HG02759 (cell line): ENCODE results near the gene BOLA3.
"Not testable (repeated sequence)": the region's sequence is repeated elsewhere in the genome, so short reads cannot be mapped to it uniquely, and the experiment has no call there.

Source experiments
- ATAC-seq: cut with Tn5 transposase; IDR thresholded peaks from one replicate; pipeline ENCODE4 v1.9.1; 2021; ENCODE audit warnings: mild to moderate bottlenecking, moderate library complexity; ENCODE audit not compliant: unreplicated experiment

BOLA3 gene

GRCh38 chr2:74149570-74150319 is 2.0 kb upstream of the BOLA3 start:
- ATAC-seq: no peak

GRCh38 chr2:74149247-74149525 is 1.5 kb upstream of the BOLA3 start:
- ATAC-seq: no peak

- no peak for ATAC-seq
Observed at GRCh38 chr2:74148457-74149246, 940 bp upstream of the BOLA3 start.

- ATAC-seq: no peak
Observed at GRCh38 chr2:74146929-74147726, 584 bp downstream of the BOLA3 start.

DNA sequence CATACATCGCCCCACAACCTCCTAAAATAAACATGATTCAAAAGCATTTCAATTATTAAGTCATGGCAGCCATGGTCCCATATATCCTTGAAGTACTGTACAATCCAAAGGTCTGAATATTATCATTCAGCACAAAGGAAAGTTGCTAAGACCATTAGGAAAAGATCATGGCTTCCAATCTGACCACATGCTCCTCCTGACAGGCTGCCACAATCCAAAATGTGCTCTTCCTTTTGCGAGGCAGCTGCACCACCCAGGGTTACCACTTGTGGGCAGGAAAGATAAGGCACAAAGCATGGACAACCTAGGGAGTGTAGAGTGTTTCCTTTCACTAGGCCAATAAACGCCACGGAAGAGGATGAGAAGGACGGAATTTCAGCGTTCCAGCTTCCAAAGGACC is 5.4 kb downstream of the BOLA3 start:
- no peak for ATAC-seq

GRCh38 chr2:74138600-74139323 is 8.9 kb downstream of the BOLA3 start:
- no peak for ATAC-seq

DNA sequence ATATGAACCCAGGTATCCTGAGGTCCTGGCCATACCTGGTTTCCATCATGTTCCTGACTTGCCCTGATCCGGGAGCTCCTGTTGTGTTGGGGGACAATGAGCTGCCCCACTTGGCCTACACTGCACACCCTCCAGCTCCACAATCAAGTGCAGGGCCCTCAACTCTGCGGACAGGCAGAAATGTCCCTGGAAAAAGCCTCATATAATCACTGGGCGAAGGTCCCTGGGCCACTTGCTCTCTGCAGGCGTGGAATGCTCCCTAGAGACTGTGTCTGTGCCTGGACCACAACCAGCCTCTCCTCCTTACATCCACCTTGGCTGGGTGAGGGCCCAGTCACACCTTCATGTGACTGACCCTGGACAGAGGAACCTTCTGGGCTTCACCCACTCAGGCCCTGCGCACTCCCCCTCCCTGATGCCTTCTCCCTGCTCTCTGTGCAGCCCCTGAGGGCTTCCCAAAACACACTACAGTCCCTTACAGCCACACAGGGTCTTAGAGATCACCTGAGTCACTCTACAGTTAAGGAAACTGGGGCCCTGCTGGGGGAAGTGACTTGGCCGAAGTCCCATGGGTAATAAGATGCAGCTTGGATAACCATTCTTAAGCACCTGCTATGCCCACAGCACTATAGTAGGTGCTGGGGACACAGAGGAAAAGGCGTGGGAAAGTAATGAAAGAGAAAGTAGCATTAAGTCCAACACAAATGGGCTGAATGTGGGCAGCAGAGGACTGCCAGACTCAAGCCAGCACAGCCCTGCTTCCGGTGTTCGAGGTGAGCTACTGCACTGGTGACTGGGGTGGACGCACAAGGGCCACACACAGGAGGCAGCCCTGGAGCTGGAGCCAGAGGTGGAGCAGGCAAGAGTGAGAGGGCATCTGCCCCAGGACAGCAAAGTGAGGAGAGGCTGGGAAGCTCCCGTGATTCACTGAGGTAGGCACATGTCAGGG is 9.8 kb downstream of the BOLA3 start:
- no peak for ATAC-seq

GRCh38 chr2:74131901-74132300 is 15.8 kb downstream of the BOLA3 start:
- ATAC-seq: no peak

DNA sequence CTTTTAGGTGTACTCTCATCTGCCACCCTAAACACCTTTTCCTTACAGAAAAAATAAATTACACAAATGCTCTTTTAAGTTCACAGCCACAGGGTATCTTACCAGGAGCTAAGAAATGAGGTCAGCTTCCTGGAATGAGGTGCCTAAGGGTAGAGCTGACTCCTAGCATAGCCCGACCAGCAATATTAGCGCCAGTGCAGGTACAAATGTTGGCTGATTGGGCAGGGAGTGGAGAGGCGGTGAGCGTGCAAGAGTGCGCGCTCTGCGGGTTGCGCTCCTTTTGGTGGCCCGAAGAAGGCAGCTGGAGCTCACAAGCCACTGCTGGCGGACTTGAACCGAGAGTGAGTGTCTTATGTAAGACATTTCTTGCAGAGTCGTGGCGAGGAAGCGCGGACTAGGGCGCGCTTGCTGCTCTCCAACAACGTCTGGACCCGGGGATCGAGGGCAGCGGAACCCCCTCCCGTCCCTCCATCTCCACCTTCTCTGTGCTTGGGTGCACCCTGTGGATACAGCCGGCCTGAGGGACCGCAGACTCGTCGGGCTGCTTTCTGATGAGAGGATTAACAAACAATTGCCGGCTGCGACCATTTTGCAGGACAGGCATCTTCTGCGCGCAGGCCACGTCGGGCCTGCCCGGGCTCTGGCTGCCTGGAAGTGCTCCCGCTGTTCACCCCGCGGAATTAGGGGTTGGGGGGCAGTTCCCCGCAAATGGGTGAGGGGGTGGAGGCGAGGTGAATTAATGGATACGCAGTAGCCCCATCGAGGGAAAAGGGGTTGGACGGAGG is 17.3 kb downstream of the BOLA3 start:
- ATAC-seq: no peak

GRCh38 chr2:74128206-74128605 is 19.5 kb downstream of the BOLA3 start:
- ATAC-seq: no peak

DNA sequence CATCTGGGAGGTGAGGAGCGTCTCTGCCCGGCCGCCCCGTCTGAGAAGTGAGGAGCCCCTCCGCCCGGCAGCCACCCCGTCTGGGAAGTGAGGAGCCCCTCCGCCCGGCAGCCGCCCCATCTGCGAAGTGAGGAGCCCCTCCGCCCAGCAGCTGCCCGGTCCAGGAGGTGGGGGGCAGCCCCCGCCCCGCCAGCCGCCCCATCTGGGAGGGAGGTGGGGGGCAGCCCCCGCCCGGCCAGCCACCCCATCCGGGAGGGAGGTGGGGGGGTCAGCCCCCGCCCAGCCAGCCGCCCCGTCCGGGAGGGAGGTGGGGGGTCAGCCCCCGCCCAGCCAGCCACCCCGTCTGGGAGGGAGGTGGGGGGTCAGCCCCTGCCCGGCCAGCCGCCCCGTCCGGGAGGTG is 23.8 kb downstream of the BOLA3 start:
- ATAC-seq: not testable (repeated sequence)

GRCh38 chr2:74121846-74122245 is 25.9 kb downstream of the BOLA3 start:
- not testable (repeated sequence) for ATAC-seq

GRCh38 chr2:74119912-74120825 is 27.5 kb downstream of the BOLA3 start:
- ATAC-seq: peak; percentile 98

DNA sequence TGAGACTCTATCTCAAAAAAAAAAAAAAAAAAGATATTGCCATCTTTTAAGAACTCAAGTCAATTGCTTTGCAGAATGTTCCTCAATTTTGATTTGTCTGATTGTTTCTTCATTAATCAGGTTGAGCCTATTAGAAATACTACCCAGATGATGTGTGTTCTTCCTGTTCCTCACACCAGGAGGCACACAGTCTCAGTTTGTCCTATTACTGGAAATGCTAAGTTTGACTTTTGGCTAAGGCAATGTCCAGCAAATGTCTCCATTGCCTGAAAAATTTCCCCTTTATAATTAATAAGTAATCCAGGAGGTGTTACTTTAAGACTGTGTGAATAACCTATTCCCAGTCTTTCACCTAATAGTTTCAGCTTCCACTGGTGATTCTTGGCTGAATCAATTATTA is 28.4 kb downstream of the BOLA3 start:
- ATAC-seq: no peak

GRCh38 chr2:74111380-74111779 is 36.3 kb downstream of the BOLA3 start:
- ATAC-seq: no peak

GRCh38 chr2:74110537-74110936 is 37.2 kb downstream of the BOLA3 start:
- no peak for ATAC-seq

- no peak for ATAC-seq
Observed at GRCh38 chr2:74109551-74109950, 38.2 kb downstream of the BOLA3 start.

GRCh38 chr2:74107071-74107470 is 40.6 kb downstream of the BOLA3 start:
- no peak for ATAC-seq
